Measurements from ENCODE around the gene HAX1. TPM values are rescaled to one million over a fixed set of nuclear protein-coding genes. Genes with fewer than 3 reads are reported as not detected.

HAX1 gene
- total and polyA plus RNA-seq, 10 of the 15 experiments (the other 5 are each of a cell fraction or from before 2014, with no cell fraction given) = 95.3 to 288 (median 147) TPM

DNA sequence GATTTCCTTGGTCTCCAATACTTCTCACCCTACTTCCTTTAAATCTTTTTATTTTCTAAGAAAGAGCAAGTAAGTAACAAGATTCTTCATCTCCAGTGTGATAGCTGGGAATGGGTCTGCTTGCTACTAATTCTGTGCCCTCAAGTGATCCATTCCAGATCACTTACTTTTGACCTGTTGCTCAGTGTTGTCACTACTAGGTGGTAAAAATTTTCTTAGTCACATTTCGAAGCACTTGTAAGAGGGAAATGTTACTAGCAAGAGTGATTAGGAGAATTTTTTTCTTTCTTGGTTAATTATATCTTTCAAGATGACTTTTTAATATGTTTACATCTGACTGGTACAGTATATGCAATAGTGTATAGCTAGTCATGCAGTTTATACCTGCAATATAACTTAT, 49.5 kb upstream of the HAX1 start (continued):
- TF ChIP-seq, protein P1, sequence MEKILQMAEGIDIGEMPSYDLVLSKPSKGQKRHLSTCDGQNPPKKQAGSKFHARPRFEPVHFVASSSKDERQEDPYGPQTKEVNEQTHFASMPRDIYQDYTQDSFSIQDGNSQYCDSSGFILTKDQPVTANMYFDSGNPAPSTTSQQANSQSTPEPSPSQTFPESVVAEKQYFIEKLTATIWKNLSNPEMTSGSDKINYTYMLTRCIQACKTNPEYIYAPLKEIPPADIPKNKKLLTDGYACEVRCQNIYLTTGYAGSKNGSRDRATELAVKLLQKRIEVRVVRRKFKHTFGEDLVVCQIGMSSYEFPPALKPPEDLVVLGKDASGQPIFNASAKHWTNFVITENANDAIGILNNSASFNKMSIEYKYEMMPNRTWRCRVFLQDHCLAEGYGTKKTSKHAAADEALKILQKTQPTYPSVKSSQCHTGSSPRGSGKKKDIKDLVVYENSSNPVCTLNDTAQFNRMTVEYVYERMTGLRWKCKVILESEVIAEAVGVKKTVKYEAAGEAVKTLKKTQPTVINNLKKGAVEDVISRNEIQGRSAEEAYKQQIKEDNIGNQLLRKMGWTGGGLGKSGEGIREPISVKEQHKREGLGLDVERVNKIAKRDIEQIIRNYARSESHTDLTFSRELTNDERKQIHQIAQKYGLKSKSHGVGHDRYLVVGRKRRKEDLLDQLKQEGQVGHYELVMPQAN (conservative IDR thresholded peaks at IDR 0.05) = no peak
- TF ChIP-seq ZNF24 (IDR thresholded peaks at IDR 0.05) (no peak), NR2C2 (IDR thresholded peaks at IDR 0.05; ENCODE audit: borderline replicate concordance, control insufficient read depth, insufficient read length, low read depth) (no peak), RBBP5 (conservative IDR thresholded peaks at IDR 0.05) (no peak)
- TF ChIP-seq, protein P2, sequence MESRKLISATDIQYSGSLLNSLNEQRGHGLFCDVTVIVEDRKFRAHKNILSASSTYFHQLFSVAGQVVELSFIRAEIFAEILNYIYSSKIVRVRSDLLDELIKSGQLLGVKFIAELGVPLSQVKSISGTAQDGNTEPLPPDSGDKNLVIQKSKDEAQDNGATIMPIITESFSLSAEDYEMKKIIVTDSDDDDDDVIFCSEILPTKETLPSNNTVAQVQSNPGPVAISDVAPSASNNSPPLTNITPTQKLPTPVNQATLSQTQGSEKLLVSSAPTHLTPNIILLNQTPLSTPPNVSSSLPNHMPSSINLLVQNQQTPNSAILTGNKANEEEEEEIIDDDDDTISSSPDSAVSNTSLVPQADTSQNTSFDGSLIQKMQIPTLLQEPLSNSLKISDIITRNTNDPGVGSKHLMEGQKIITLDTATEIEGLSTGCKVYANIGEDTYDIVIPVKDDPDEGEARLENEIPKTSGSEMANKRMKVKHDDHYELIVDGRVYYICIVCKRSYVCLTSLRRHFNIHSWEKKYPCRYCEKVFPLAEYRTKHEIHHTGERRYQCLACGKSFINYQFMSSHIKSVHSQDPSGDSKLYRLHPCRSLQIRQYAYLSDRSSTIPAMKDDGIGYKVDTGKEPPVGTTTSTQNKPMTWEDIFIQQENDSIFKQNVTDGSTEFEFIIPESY (IDR thresholded peaks at IDR 0.05) = no peak
- TF ChIP-seq, protein P3, sequence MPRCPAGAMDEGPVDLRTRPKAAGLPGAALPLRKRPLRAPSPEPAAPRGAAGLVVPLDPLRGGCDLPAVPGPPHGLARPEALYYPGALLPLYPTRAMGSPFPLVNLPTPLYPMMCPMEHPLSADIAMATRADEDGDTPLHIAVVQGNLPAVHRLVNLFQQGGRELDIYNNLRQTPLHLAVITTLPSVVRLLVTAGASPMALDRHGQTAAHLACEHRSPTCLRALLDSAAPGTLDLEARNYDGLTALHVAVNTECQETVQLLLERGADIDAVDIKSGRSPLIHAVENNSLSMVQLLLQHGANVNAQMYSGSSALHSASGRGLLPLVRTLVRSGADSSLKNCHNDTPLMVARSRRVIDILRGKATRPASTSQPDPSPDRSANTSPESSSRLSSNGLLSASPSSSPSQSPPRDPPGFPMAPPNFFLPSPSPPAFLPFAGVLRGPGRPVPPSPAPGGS (IDR thresholded peaks at IDR 0.05; ENCODE audit: borderline replicate concordance, insufficient read depth, low read depth, low read length, poor library complexity, severe bottlenecking) = no peak
